Stimulated activated CD4-positive, alpha-beta T cell treated with anti-CD3 and anti-CD28 coated beads, Interleukin-4, amount 100 ng/mL, for 24 hours (primary cell): ENCODE data around the gene STRBP.
"Not testable (repeated sequence)": the region's sequence is repeated elsewhere in the genome, so short reads cannot be mapped to it uniquely, and the experiment has no call there.

Experiments used
- DNase-seq: peaks from one replicate; pipeline ENCODE4 v3.0.0-alpha.2; 2020

STRBP gene

GRCh38 chr9:123246534-123246933 lies 21.9 kb downstream of the STRBP start:
- DNase-seq = no peak

GRCh38 chr9:123239726-123240125 lies 28.7 kb downstream of the STRBP start:
- DNase-seq = no peak

GRCh38 chr9:123238365-123238764 lies 30.0 kb downstream of the STRBP start:
- no peak for DNase-seq

- no peak for DNase-seq
Observed at GRCh38 chr9:123237220-123237619, 31.2 kb downstream of the STRBP start.

GRCh38 chr9:123235448-123235847 lies 32.9 kb downstream of the STRBP start:
- no peak for DNase-seq

- DNase-seq = no peak
Observed at GRCh38 chr9:123234853-123235252, 33.5 kb downstream of the STRBP start.

- no peak for DNase-seq
Observed at GRCh38 chr9:123232332-123232731, 36.1 kb downstream of the STRBP start.

- DNase-seq = no peak
Observed at GRCh38 chr9:123231421-123231820, 37.0 kb downstream of the STRBP start.

GRCh38 chr9:123228967-123229366 lies 39.4 kb downstream of the STRBP start:
- DNase-seq = no peak

GRCh38 chr9:123225995-123226394 lies 42.4 kb downstream of the STRBP start:
- DNase-seq = peak; percentile 4

GRCh38 chr9:123225374-123225813 lies 43.0 kb downstream of the STRBP start:
- peak; percentile 74 for DNase-seq

- DNase-seq = no peak
Observed at GRCh38 chr9:123220127-123220526, 48.3 kb downstream of the STRBP start.

- no peak for DNase-seq
Observed at GRCh38 chr9:123218831-123219230, 49.6 kb downstream of the STRBP start.

- DNase-seq = no peak
Observed at GRCh38 chr9:123217128-123217654, 51.2 kb downstream of the STRBP start.

- DNase-seq = no peak
Observed at GRCh38 chr9:123216251-123216797, 52.1 kb downstream of the STRBP start.

GRCh38 chr9:123211081-123211480 lies 57.3 kb downstream of the STRBP start:
- DNase-seq = no peak

- DNase-seq = no peak
Observed at GRCh38 chr9:123208626-123209174, 59.7 kb downstream of the STRBP start.

- no peak for DNase-seq
Observed at GRCh38 chr9:123206065-123206464, 62.3 kb downstream of the STRBP start.

GRCh38 chr9:123201083-123201482 lies 67.3 kb downstream of the STRBP start:
- no peak for DNase-seq

- not testable (repeated sequence) for DNase-seq
Observed at GRCh38 chr9:123200469-123200868, 67.9 kb downstream of the STRBP start.

GRCh38 chr9:123196124-123196523 lies 72.3 kb downstream of the STRBP start:
- DNase-seq = no peak

- no peak for DNase-seq
Observed at GRCh38 chr9:123194023-123194422, 74.4 kb downstream of the STRBP start.

GRCh38 chr9:123191680-123192079 lies 76.7 kb downstream of the STRBP start:
- no peak for DNase-seq

GRCh38 chr9:123191260-123191659 lies 77.1 kb downstream of the STRBP start:
- DNase-seq = no peak

- DNase-seq = no peak
Observed at GRCh38 chr9:123187131-123187530, 81.3 kb downstream of the STRBP start.
